ENCODE data around the gene ROR1.

ROR1 gene

DNA sequence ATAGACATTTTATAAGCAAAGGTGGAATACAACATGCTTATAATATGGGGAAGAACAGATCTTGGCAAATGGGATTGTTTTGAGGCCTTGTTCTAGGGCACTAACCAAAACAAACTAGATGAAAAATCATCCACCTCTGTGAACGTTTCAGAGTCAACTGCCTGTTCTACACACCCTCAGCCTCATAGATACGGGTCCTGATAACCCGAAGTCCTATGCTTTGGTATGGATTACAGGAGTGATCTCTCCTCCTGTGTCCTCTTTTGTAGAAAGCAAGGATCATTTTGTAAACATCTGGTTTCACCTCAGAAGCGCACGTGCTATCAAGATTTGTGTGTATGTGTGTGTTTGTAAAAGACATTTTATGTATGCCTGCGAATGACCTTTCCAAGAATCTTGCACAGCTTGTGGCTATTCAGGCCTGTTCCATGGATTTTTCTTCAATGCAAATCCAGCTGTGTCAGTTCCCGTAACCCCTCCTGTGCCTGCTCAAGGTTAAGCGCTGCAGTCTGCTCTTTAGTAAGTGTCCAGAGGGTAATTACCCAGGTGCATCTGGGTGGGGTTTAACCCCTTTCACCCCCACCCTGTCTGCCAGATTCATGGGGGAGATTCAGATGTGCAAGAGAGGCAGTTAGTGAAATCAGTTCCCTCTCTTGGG, 132.4 kb downstream of the ROR1 start:
- no peak overlapping the region for H3K4me2 ChIP-seq (ENCODE audit: low read length, poor library complexity, severe bottlenecking)

DNA sequence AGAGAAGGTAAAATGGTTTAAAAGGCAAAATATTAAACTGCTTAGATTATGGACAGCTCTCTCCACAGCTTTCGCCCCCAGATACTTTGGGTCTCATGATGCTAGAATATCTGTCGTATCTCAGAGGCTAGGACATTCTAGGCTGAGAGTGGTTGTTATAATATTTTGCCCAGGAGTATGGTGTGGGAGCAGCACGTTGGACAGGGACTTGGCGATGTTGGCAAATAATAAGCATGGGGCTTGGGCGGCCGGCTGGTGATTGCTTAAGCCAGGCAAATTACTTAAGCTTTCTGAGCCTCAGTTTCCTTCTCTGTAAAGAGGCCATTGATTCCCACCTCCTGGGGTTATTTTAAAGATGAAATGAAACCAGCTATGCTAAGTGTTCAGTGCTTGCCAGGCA, 133.2 kb downstream of the ROR1 start:
- H3K4me3 ChIP-seq (ENCODE audit: insufficient read depth in 1 of 2, low read depth in 1 of 2, low read length in 2 of 2) = no peak overlapping the region
- no peak overlapping the region for H2BK5ac ChIP-seq (ENCODE audit: low read depth, low read length, poor library complexity, severe bottlenecking)
- no peaks in the 10 kb centered on the region for H3K36me3 ChIP-seq (ENCODE audit: control insufficient read depth in 1 of 2, insufficient read depth in 2 of 2, low read depth in 1 of 2, low read length in 2 of 2)
- no peak for DNase-seq
- H4K91ac ChIP-seq (ENCODE audit: low read length) = no peak overlapping the region
- H3K4me1 ChIP-seq (ENCODE audit: control insufficient read depth, insufficient read depth, low read depth, low read length) = no peaks in the 10 kb centered on the region
- peak overlapping the region in 1 of 2 experiments; percentile 47 for H3K18ac ChIP-seq (ENCODE audit: low read depth in 1 of 2, low read length in 2 of 2)
- H3K14ac ChIP-seq (ENCODE audit: low read length in 2 of 2) = no peak overlapping the region
- H3K79me1 ChIP-seq (replicated peaks; ENCODE audit: low read length, poor library complexity, severe bottlenecking) = peaks cover 30% of the 10 kb centered on the region
- H2AFZ ChIP-seq (ENCODE audit: low read depth, low read length) = no peak overlapping the region
- H4K8ac ChIP-seq (ENCODE audit: low read length) = no peak overlapping the region
- no peak overlapping the region for H3K4me2 ChIP-seq (ENCODE audit: low read length, poor library complexity, severe bottlenecking)
- no peaks in the 10 kb centered on the region for H3K9me3 ChIP-seq (ENCODE audit: control insufficient read depth, low read length)
- no peak overlapping the region for H2BK15ac ChIP-seq (ENCODE audit: low read depth, poor library complexity, severe bottlenecking)
- no peak overlapping the region for H2AK5ac ChIP-seq (ENCODE audit: low read length, severe bottlenecking)
- no peak overlapping the region for H3K23ac ChIP-seq (ENCODE audit: low read length in 2 of 2)
- 97% methylated on average over 6 of the region's 6 CpGs for WGBS
- H2BK120ac ChIP-seq (ENCODE audit: low read depth, low read length) = no peak overlapping the region
- H3K9ac ChIP-seq (ENCODE audit: low read length) = no peak overlapping the region
- no peaks in the 10 kb centered on the region for H3K27me3 ChIP-seq (ENCODE audit: control insufficient read depth in 1 of 2, insufficient read depth in 1 of 2, low read length in 2 of 2)
- no peak overlapping the region for H3K4ac ChIP-seq (ENCODE audit: low read depth in 1 of 2, low read length in 2 of 2)
- peak overlapping the region in 1 of 2 experiments; percentile 30 for H2BK12ac ChIP-seq (ENCODE audit: low read length in 2 of 2)
- no peak overlapping the region for H3K27ac ChIP-seq (ENCODE audit: low read length, poor library complexity, severe bottlenecking)

More for the DNA sequence above, 132.4 kb downstream of the ROR1 start:
- no peak overlapping the region for H2BK120ac ChIP-seq (ENCODE audit: low read depth, low read length)
- H3K36me3 ChIP-seq (ENCODE audit: control insufficient read depth in 1 of 2, insufficient read depth in 2 of 2, low read depth in 1 of 2, low read length in 2 of 2) = no peaks in the 10 kb centered on the region
- DNase-seq = no peak
- 60% methylated on average over 8 of the region's 8 CpGs for WGBS
- no peaks in the 10 kb centered on the region for H3K9me3 ChIP-seq (ENCODE audit: control insufficient read depth, low read length)
- no peaks in the 10 kb centered on the region for H3K4me1 ChIP-seq (ENCODE audit: control insufficient read depth, insufficient read depth, low read depth, low read length)
- no peak overlapping the region for H3K14ac ChIP-seq (ENCODE audit: low read length in 2 of 2)
- no peak overlapping the region for H3K23ac ChIP-seq (ENCODE audit: low read length in 2 of 2)
- peaks cover 29% of the 10 kb centered on the region for H3K79me1 ChIP-seq (replicated peaks; ENCODE audit: low read length, poor library complexity, severe bottlenecking)
- no peak overlapping the region for H3K4me3 ChIP-seq (ENCODE audit: insufficient read depth in 1 of 2, low read depth in 1 of 2, low read length in 2 of 2)
- H2BK15ac ChIP-seq (ENCODE audit: low read depth, poor library complexity, severe bottlenecking) = no peak overlapping the region
- no peak overlapping the region for H3K27ac ChIP-seq (ENCODE audit: low read length, poor library complexity, severe bottlenecking)
- no peak overlapping the region for H3K18ac ChIP-seq (ENCODE audit: low read depth in 1 of 2, low read length in 2 of 2)
- H2BK12ac ChIP-seq (ENCODE audit: low read length in 2 of 2) = no peak overlapping the region
- no peak overlapping the region for H3K9ac ChIP-seq (ENCODE audit: low read length)
- H4K91ac ChIP-seq (ENCODE audit: low read length) = no peak overlapping the region
- no peak overlapping the region for H2AFZ ChIP-seq (ENCODE audit: low read depth, low read length)
- H3K27me3 ChIP-seq (ENCODE audit: control insufficient read depth in 1 of 2, insufficient read depth in 1 of 2, low read length in 2 of 2) = no peaks in the 10 kb centered on the region
- H3K4ac ChIP-seq (ENCODE audit: low read depth in 1 of 2, low read length in 2 of 2) = no peak overlapping the region
- no peak overlapping the region for H2AK5ac ChIP-seq (ENCODE audit: low read length, severe bottlenecking)
- H2BK5ac ChIP-seq (ENCODE audit: low read depth, low read length, poor library complexity, severe bottlenecking) = no peak overlapping the region
- H4K8ac ChIP-seq (ENCODE audit: low read length) = no peak overlapping the region

DNA sequence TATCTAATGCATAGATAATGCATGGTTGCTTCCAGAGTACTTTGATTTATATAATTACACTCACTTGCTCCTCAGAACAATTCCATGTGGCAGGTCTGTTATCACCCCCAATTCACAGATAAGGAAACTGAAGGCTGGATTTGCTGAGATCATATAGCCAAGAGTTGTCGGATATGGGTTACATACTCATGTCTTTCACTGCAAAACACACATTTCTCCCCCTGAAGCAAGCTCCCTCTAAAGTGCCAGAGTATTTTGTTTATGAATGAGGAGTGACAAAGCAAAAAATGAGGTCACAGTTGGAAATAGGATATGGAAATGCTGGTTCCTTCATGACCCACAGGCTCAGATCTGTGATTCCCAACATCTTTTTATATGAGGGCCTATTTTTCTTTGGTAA, 134.2 kb downstream of the ROR1 start:
- H4K8ac ChIP-seq (ENCODE audit: low read length) = no peak overlapping the region
- H3K14ac ChIP-seq (ENCODE audit: low read length in 2 of 2) = no peak overlapping the region
- no peak overlapping the region for H2BK120ac ChIP-seq (ENCODE audit: low read depth, low read length)
- no peak overlapping the region for H3K4me2 ChIP-seq (ENCODE audit: low read length, poor library complexity, severe bottlenecking)
- no peak overlapping the region for H2BK12ac ChIP-seq (ENCODE audit: low read length in 2 of 2)
- H3K9ac ChIP-seq (ENCODE audit: low read length) = peak overlapping the region; percentile 3
- no peak overlapping the region for H3K18ac ChIP-seq (ENCODE audit: low read depth in 1 of 2, low read length in 2 of 2)
- H3K4ac ChIP-seq (ENCODE audit: low read depth in 1 of 2, low read length in 2 of 2) = no peak overlapping the region
- no peak overlapping the region for H2BK5ac ChIP-seq (ENCODE audit: low read depth, low read length, poor library complexity, severe bottlenecking)
- no CpG with 5 or more reads among the region's 1 CpG for WGBS
- peaks cover 25% of the 10 kb centered on the region for H3K79me1 ChIP-seq (replicated peaks; ENCODE audit: low read length, poor library complexity, severe bottlenecking)
- no peaks in the 10 kb centered on the region for H3K36me3 ChIP-seq (ENCODE audit: control insufficient read depth in 1 of 2, insufficient read depth in 2 of 2, low read depth in 1 of 2, low read length in 2 of 2)
- no peaks in the 10 kb centered on the region for H3K27me3 ChIP-seq (ENCODE audit: control insufficient read depth in 1 of 2, insufficient read depth in 1 of 2, low read length in 2 of 2)
- peak; percentile 39 for DNase-seq
- no peak overlapping the region for H4K91ac ChIP-seq (ENCODE audit: low read length)
- H3K4me1 ChIP-seq (ENCODE audit: control insufficient read depth, insufficient read depth, low read depth, low read length) = no peaks in the 10 kb centered on the region
- H3K4me3 ChIP-seq (ENCODE audit: insufficient read depth in 1 of 2, low read depth in 1 of 2, low read length in 2 of 2) = no peak overlapping the region
- H3K27ac ChIP-seq (ENCODE audit: low read length, poor library complexity, severe bottlenecking) = no peak overlapping the region
- H3K9me3 ChIP-seq (ENCODE audit: control insufficient read depth, low read length) = no peaks in the 10 kb centered on the region
- no peak overlapping the region for H2BK15ac ChIP-seq (ENCODE audit: low read depth, poor library complexity, severe bottlenecking)
- no peak overlapping the region for H3K23ac ChIP-seq (ENCODE audit: low read length in 2 of 2)
- no peak overlapping the region for H2AK5ac ChIP-seq (ENCODE audit: low read length, severe bottlenecking)
- no peak overlapping the region for H2AFZ ChIP-seq (ENCODE audit: low read depth, low read length)

- Histone ChIP-seq H3K4me3 (ENCODE audit: insufficient read depth in 1 of 2, low read depth in 1 of 2, low read length in 2 of 2) (no peak overlapping the region), H3K23ac (ENCODE audit: low read length in 2 of 2) (no peak overlapping the region), H4K91ac (ENCODE audit: low read length) (no peak overlapping the region), H2AK5ac (ENCODE audit: low read length, severe bottlenecking) (no peak overlapping the region), H3K18ac (ENCODE audit: low read depth in 1 of 2, low read length in 2 of 2) (no peak overlapping the region), H3K4me2 (ENCODE audit: low read length, poor library complexity, severe bottlenecking) (no peak overlapping the region), H2BK120ac (ENCODE audit: low read depth, low read length) (no peak overlapping the region), H3K79me1 (replicated peaks; ENCODE audit: low read length, poor library complexity, severe bottlenecking) (peaks cover 24% of the 10 kb centered on the region), H3K4ac (ENCODE audit: low read depth in 1 of 2, low read length in 2 of 2) (no peak overlapping the region), H2BK5ac (ENCODE audit: low read depth, low read length, poor library complexity, severe bottlenecking) (no peak overlapping the region), H2BK15ac (ENCODE audit: low read depth, poor library complexity, severe bottlenecking) (no peak overlapping the region), H2AFZ (ENCODE audit: low read depth, low read length) (no peak overlapping the region), H3K4me1 (ENCODE audit: control insufficient read depth, insufficient read depth, low read depth, low read length) (peaks cover 6% of the 10 kb centered on the region), H3K36me3 (ENCODE audit: control insufficient read depth in 1 of 2, insufficient read depth in 2 of 2, low read depth in 1 of 2, low read length in 2 of 2) (no peaks in the 10 kb centered on the region), H2BK12ac (ENCODE audit: low read length in 2 of 2) (no peak overlapping the region), H3K27ac (ENCODE audit: low read length, poor library complexity, severe bottlenecking) (no peak overlapping the region), H3K9me3 (ENCODE audit: control insufficient read depth, low read length) (no peaks in the 10 kb centered on the region), H3K9ac (ENCODE audit: low read length) (no peak overlapping the region), H3K27me3 (ENCODE audit: control insufficient read depth in 1 of 2, insufficient read depth in 1 of 2, low read length in 2 of 2) (no peaks in the 10 kb centered on the region), H4K8ac (ENCODE audit: low read length) (no peak overlapping the region), H3K14ac (ENCODE audit: low read length in 2 of 2) (no peak overlapping the region)
- WGBS = 90% methylated on average over 5 of the region's 6 CpGs
- DNase-seq = no peak
Observed at GRCh38 chr1:63909526-63909925, 135.7 kb downstream of the ROR1 start.
